IMR-90 (cell line): ENCODE data around the gene MTRF1L. TPM values are rescaled to one million over a fixed set of nuclear protein-coding genes. Genes with fewer than 3 reads are reported as not detected.

Source experiments
- ATAC-seq: fragments of 200-7000 bp; cut with Tn5 transposase; 2 replicates; pipeline ENCODE4 v1.9.1; 2020; ENCODE audit warnings: low read depth, mild to moderate bottlenecking, moderate library complexity
- BruUV-seq: library from RNA; stranded (reverse); fragments of 400-500 nt; replicated peaks from 2 replicates; lab custom pipeline; 2021; lab: Mats Ljungman, UMichigan
- CTCF ChIA-PET: fragments of 300-600 bp; formaldehyde crosslinking; extraction: SDS; loops from one replicate; lab custom pipeline; 2021; ENCODE audit warnings: antibody characterized with exemption; lab: Yijun Ruan, JAX
- POLR2A ChIA-PET: fragments of 300-600 bp; sonication (Branson Sonifier 250); formaldehyde crosslinking; loops from one replicate; lab custom pipeline; 2022; ENCODE audit warnings: antibody characterized with exemption; ENCODE audit not compliant: unreplicated experiment; lab: Charles Lee
- DNase-seq: peaks from one replicate; pipeline ENCODE4 v3.0.0; 2013
- H2AFZ ChIP-seq: replicated peaks from 2 replicates; pipeline ENCODE3; 2013; ENCODE audit warnings: low read length, mild to moderate bottlenecking; ENCODE audit not compliant: poor library complexity
- H2AK5ac ChIP-seq: 2 replicates; pipeline ENCODE4 v1.6.1; 2013; ENCODE audit warnings: low read depth, low read length, inconsistent platforms
- H2AK9ac ChIP-seq: replicated peaks from 2 replicates; pipeline ENCODE3; 2013; ENCODE audit warnings: mild to moderate bottlenecking, low read depth, low read length, moderate library complexity; ENCODE audit not compliant: poor library complexity
- H2BK120ac ChIP-seq: 2 replicates; pipeline ENCODE4 v1.6.1; 2013; ENCODE audit warnings: low read depth, low read length, inconsistent platforms
- H2BK15ac ChIP-seq: 3 replicates; pipeline ENCODE4 v1.6.1; 2013; ENCODE audit warnings: low read depth, low read length, inconsistent platforms
- H2BK20ac ChIP-seq: 2 replicates; pipeline ENCODE4 v1.6.1; 2013; ENCODE audit warnings: low read depth, mild to moderate bottlenecking, inconsistent platforms, low read length, moderate library complexity
- H2BK5ac ChIP-seq: 2 replicates; pipeline ENCODE4 v1.6.1; 2013; ENCODE audit warnings: mild to moderate bottlenecking, low read depth, low read length, inconsistent platforms; ENCODE audit not compliant: poor library complexity, severe bottlenecking
- H3K14ac ChIP-seq: replicated peaks from 2 replicates; pipeline ENCODE4 v1.6.1; 2013; ENCODE audit warnings: low read depth, low read length, inconsistent platforms
- H3K18ac ChIP-seq: 2 replicates; pipeline ENCODE4 v1.6.1; 2013; ENCODE audit warnings: low read depth, low read length, control low read depth
- H3K23ac ChIP-seq: 2 replicates; pipeline ENCODE4 v1.6.1; 2013; ENCODE audit warnings: low read depth, low read length, inconsistent platforms
- H3K27ac ChIP-seq: 2 replicates; pipeline ENCODE4 v1.5.1; 2013; ENCODE audit warnings: mild to moderate bottlenecking, control low read depth, low read length; ENCODE audit not compliant: insufficient read depth
- H3K27me3 ChIP-seq: 2 replicates; pipeline ENCODE4 v1.6.1; 2013; ENCODE audit warnings: low read length; ENCODE audit not compliant: control insufficient read depth, insufficient read depth
- H3K36me3 ChIP-seq: 2 replicates; pipeline ENCODE4 v1.6.1; 2013; ENCODE audit warnings: low read length, mixed read lengths; ENCODE audit not compliant: control insufficient read depth, insufficient read depth
- H3K4ac ChIP-seq: 2 replicates; pipeline ENCODE4 v1.6.1; 2013; ENCODE audit warnings: low read depth, low read length, inconsistent platforms
- H3K4me1 ChIP-seq: 2 replicates; pipeline ENCODE4 v1.6.1; 2013; ENCODE audit warnings: low read length, mixed read lengths; ENCODE audit not compliant: control insufficient read depth, insufficient read depth
- H3K4me2 ChIP-seq: 2 replicates; pipeline ENCODE4 v1.6.1; 2013; ENCODE audit warnings: low read depth, mild to moderate bottlenecking, control low read depth, low read length, moderate library complexity
- H3K4me3 ChIP-seq: 2 replicates; pipeline ENCODE4 v1.5.1; 2013; ENCODE audit warnings: low read depth, mild to moderate bottlenecking, control low read depth, low read length, moderate library complexity; ENCODE audit not compliant: insufficient read depth
- H3K56ac ChIP-seq: 2 replicates; pipeline ENCODE4 v1.6.1; 2013; ENCODE audit warnings: low read length, inconsistent platforms; ENCODE audit not compliant: insufficient read depth; ENCODE audit errors: extremely low read depth
- H3K79me1 ChIP-seq, 2 experiments: 2 replicates each; pipeline ENCODE4 v1.6.1; 2013; ENCODE audit warnings: low read length in 2 of 2, inconsistent platforms in 1 of 2, low read depth in 1 of 2
- H3K9ac ChIP-seq: 2 replicates; pipeline ENCODE4 v1.6.1; 2013; ENCODE audit warnings: low read depth, low read length, control low read depth
- H3K9me1 ChIP-seq: 2 replicates; pipeline ENCODE4 v1.6.1; 2013; ENCODE audit warnings: low read length, inconsistent platforms; ENCODE audit not compliant: insufficient read depth
- H3K9me3 ChIP-seq: 2 replicates; pipeline ENCODE4 v1.6.1; 2013; ENCODE audit warnings: low read length; ENCODE audit not compliant: control insufficient read depth, insufficient read depth
- H4K20me1 ChIP-seq: 2 replicates; pipeline ENCODE4 v1.6.1; 2013; ENCODE audit warnings: low read length, inconsistent platforms; ENCODE audit not compliant: insufficient read depth
- H4K5ac ChIP-seq: 2 replicates; pipeline ENCODE4 v1.6.1; 2013; ENCODE audit warnings: mild to moderate bottlenecking, low read depth, low read length, control low read depth
- H4K8ac ChIP-seq, 2 experiments: 2 replicates each; pipeline ENCODE4 v1.6.1; 2013; ENCODE audit warnings: low read depth in 2 of 2, low read length in 2 of 2, control low read depth in 1 of 2, inconsistent platforms in 1 of 2
- H4K91ac ChIP-seq: 2 replicates; pipeline ENCODE4 v1.6.1; 2013; ENCODE audit warnings: low read depth, low read length, inconsistent platforms; ENCODE audit not compliant: insufficient read depth
- BHLHE40 ChIP-seq: fragments of 150-350 bp; IDR thresholded peaks from 2 replicates; pipeline ENCODE4 v1.6.1; 2016; ENCODE audit warnings: mild to moderate bottlenecking, low read depth, low read length
- CEBPB ChIP-seq: IDR thresholded peaks from 2 replicates; pipeline ENCODE4 v1.6.1; 2012; ENCODE audit warnings: low read depth, low read length, improper control_type of control experiment
- CHD1 ChIP-seq: IDR thresholded peaks from 2 replicates; pipeline ENCODE4 v1.6.1; 2012; ENCODE audit warnings: low read depth, low read length, improper control_type of control experiment
- ELK1 ChIP-seq: fragments of 150-350 bp; IDR thresholded peaks from 2 replicates; pipeline ENCODE4 v1.6.1; 2016; ENCODE audit warnings: low read depth, mild to moderate bottlenecking, low read length, moderate library complexity, borderline replicate concordance
- MAFK ChIP-seq: IDR thresholded peaks from 2 replicates; pipeline ENCODE4 v1.6.1; 2012; ENCODE audit warnings: low read depth, low read length, improper control_type of control experiment
- MAZ ChIP-seq: IDR thresholded peaks from 2 replicates; pipeline ENCODE4 v1.6.1; 2012; ENCODE audit warnings: low read depth, mild to moderate bottlenecking, low read length, improper control_type of control experiment, moderate library complexity, borderline replicate concordance
- NFE2L2 ChIP-seq: fragments of 150-350 bp; IDR thresholded peaks from 2 replicates; pipeline ENCODE4 v1.6.1; 2016; ENCODE audit warnings: low read depth, mild to moderate bottlenecking, low read length
- POLR2A ChIP-seq: IDR thresholded peaks from 2 replicates; pipeline ENCODE4 v1.6.1; 2012; ENCODE audit warnings: mild to moderate bottlenecking, low read depth, low read length
- RAD21 ChIP-seq: IDR thresholded peaks from 2 replicates; pipeline ENCODE4 v1.6.1; 2012; ENCODE audit warnings: low read length, improper control_type of control experiment
- RCOR1 ChIP-seq: IDR thresholded peaks from 2 replicates; pipeline ENCODE4 v1.6.1; 2012; ENCODE audit warnings: mild to moderate bottlenecking, low read length, improper control_type of control experiment; ENCODE audit not compliant: insufficient replicate concordance
- RFX5 ChIP-seq: IDR thresholded peaks from 2 replicates; pipeline ENCODE4 v1.8.0; 2012; ENCODE audit warnings: low read depth, mild to moderate bottlenecking, low read length, moderate library complexity
- SMC3 ChIP-seq: fragments of 150-350 bp; IDR thresholded peaks from 2 replicates; pipeline ENCODE4 v1.6.1; 2016; ENCODE audit warnings: low read depth, mild to moderate bottlenecking, antibody characterized with exemption, low read length, moderate library complexity
- WGBS, 2 experiments: methylation state at CpG; one replicate each; pipeline versions ENCODE4 v1.1.5 to v1.1.7; 2013; ENCODE audit warnings: missing lambda C conversion rate in 2 of 2; ENCODE audit not compliant: insufficient read length in 1 of 2; ENCODE audit errors: extremely low coverage in 2 of 2; 5-methylcytosine and 5-hydroxymethylcytosine counted together
- dilution Hi-C: fragments of 300-500 bp; cut with HindIII; formaldehyde crosslinking; loops from one replicate; pipeline ENCODE4 v1.14.3; 2018; ENCODE audit warnings: low sequenced_read_pairs; ENCODE audit not compliant: unreplicated experiment
- in situ Hi-C: fragments of 300-500 bp; cut with MboI; formaldehyde crosslinking; loops from 3 replicates; pipeline ENCODE4 v1.14.3; 2019; ENCODE audit warnings: low sequenced_read_pairs, inconsistent platforms, mixed read lengths
- intact Hi-C: fragments of 100-400 bp; cut with micrococcal nuclease; formaldehyde crosslinking; loops from 2 replicates; pipeline ENCODE4 v1.10.0; 2022
- polyA plus RNA-seq, 3 experiments: library from polyadenylated mRNA; depleted of rRNA; stranded (reverse); fragments of >200 nt; gene quantifications; 2 replicates each; pipeline ENCODE4 v1.2.3, GENCODE V29; 2012; ENCODE audit warnings: low replicate concordance in 1 of 3
- total RNA-seq: library from RNA; depleted of rRNA; stranded (reverse); fragments of >200 nt; gene quantifications from 2 replicates; pipeline ENCODE4 v1.2.3, GENCODE V29; 2012

Gene MTRF1L
- total and polyA plus RNA-seq, 2 of the 4 experiments (the other 2 are of a cell fraction) = 6.9 to 11.1 TPM

- Histone ChIP-seq H3K36me3 (0 out of 2 replicates have a peak, but pooled peaks cover 2% of the 10 kb centered on the region), H4K5ac (no peak overlapping the region), H4K20me1 (no peaks in the 10 kb centered on the region), H4K91ac (no peak overlapping the region), H3K27ac (no peak overlapping the region), H3K23ac (no peak overlapping the region), H2BK5ac (no peak overlapping the region), H2AFZ (no peak overlapping the region), H3K14ac (no peak overlapping the region), H3K9ac (no peak overlapping the region), H3K4me2 (no peak overlapping the region), H3K4me3 (no peak overlapping the region), H3K79me1 (no peaks in the 10 kb centered on the region), H2AK5ac (no peak overlapping the region), H4K8ac (no peak overlapping the region), H3K4me1 (peaks cover 2% of the 10 kb centered on the region; the same call in 1 of the 2 replicates), H2BK120ac (no peak overlapping the region), H3K9me3 (no peaks in the 10 kb centered on the region), H3K18ac (no peak overlapping the region), H3K4ac (no peak overlapping the region), H3K56ac (no peak overlapping the region), H2AK9ac (no peak overlapping the region), H2BK15ac (no peak overlapping the region), H2BK20ac (no peak overlapping the region), H3K27me3 (no peaks in the 10 kb centered on the region), H3K9me1 (peaks cover 4% of the 10 kb centered on the region; the same call in 1 of the 2 replicates)
- no CpG with 5 or more reads among the region's 2 CpGs for WGBS, 2 experiments
- DNase-seq (no peak), ATAC-seq (no peak)
- ChIA-PET POLR2A (no interaction called here), CTCF (no interaction called here)
- intact Hi-C loops (no loop called here), dilution Hi-C loops (no loop called here), in situ Hi-C loops (no loop called here)
- TF ChIP-seq CEBPB (no peak), NFE2L2 (no peak), RCOR1 (no peak), ELK1 (no peak), MAZ (no peak), POLR2A (no peak), CHD1 (no peak), BHLHE40 (no peak), RAD21 (no peak), RFX5 (no peak), MAFK (no peak), SMC3 (no peak)
- BruUV-seq = no TSS peak
These were observed 10.9 kb upstream of the MTRF1L start for GRCh38 chr6:153013438-153013837.
